ENCODE results near the gene EPPIN.

DNA sequence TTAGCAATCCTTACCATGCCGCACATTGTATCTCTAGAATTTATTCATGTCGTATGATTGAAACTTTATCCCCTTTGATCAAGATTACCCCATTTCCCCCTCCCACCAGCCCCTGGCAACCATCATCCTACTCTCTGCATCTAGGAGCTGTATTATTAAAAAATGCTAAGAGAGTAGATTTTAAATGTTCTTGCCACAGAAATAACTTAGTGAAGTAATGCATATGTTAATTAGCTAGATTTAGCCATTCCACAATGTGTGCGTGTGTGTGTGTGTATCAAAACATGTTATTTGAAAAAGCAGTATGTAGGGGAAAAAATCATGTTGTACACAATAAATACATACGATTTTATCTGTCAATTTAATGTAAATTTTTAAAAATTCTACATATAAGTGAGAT lies 19.9 kb downstream of the EPPIN start:
- no peak for TF ChIP-seq EZH2 (IDR thresholded peaks at IDR 0.05; ENCODE audit: low read depth)
- TF ChIP-seq, protein P1, sequence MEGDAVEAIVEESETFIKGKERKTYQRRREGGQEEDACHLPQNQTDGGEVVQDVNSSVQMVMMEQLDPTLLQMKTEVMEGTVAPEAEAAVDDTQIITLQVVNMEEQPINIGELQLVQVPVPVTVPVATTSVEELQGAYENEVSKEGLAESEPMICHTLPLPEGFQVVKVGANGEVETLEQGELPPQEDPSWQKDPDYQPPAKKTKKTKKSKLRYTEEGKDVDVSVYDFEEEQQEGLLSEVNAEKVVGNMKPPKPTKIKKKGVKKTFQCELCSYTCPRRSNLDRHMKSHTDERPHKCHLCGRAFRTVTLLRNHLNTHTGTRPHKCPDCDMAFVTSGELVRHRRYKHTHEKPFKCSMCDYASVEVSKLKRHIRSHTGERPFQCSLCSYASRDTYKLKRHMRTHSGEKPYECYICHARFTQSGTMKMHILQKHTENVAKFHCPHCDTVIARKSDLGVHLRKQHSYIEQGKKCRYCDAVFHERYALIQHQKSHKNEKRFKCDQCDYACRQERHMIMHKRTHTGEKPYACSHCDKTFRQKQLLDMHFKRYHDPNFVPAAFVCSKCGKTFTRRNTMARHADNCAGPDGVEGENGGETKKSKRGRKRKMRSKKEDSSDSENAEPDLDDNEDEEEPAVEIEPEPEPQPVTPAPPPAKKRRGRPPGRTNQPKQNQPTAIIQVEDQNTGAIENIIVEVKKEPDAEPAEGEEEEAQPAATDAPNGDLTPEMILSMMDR (conservative IDR thresholded peaks at IDR 0.05), result no peak
